Neural progenitor cell (in vitro differentiated cells): ENCODE data around the gene APOBEC3C.
"Not testable (repeated sequence)": the region's sequence is repeated elsewhere in the genome, so short reads cannot be mapped to it uniquely, and the experiment has no call there.

Source experiments
- CTCF ChIP-seq: fragments of 200-600 bp; sonication (generic); IDR thresholded peaks from 2 replicates; pipeline ENCODE4 v1.5.1; 2017; ENCODE audit warnings: antibody characterized with exemption, mild to moderate bottlenecking
- EZH2 ChIP-seq: fragments of 200-600 bp; sonication (generic); IDR thresholded peaks from 2 replicates; pipeline ENCODE4 v1.6.1; 2017; ENCODE audit warnings: antibody characterized with exemption, mild to moderate bottlenecking, moderate library complexity
- EZH2phosphoT487 ChIP-seq: fragments of 200-600 bp; sonication (generic); IDR thresholded peaks from 2 replicates; pipeline ENCODE4 v1.6.1; 2017; ENCODE audit warnings: antibody characterized with exemption

- not testable (repeated sequence) for TF ChIP-seq CTCF, EZH2, EZH2phosphoT487
Measured at GRCh38 chr22:39051844-39052495, 37.9 kb downstream of the APOBEC3C start.
